OCI-LY7 (cell line): Measurements from ENCODE around the gene KRTAP10-3. TPM values are rescaled to one million over a fixed set of nuclear protein-coding genes. Genes with fewer than 3 reads are reported as not detected.

Source experiments
- BruUV-seq: library from RNA; stranded (reverse); fragments of 400-500 nt; replicated peaks from 2 replicates; lab custom pipeline; 2021; lab: Mats Ljungman, UMichigan
- CTCF ChIA-PET: fragments of 300-600 bp; sonication (Branson Sonifier 250); formaldehyde crosslinking; loops from one replicate; lab custom pipeline; 2022; ENCODE audit warnings: antibody characterized with exemption; ENCODE audit not compliant: unreplicated experiment; lab: Charles Lee
- POLR2A ChIA-PET: fragments of 300-600 bp; sonication (Branson Sonifier 250); formaldehyde crosslinking; loops from one replicate; lab custom pipeline; 2022; ENCODE audit warnings: antibody characterized with exemption; lab: Charles Lee
- DNase-seq: peaks from one replicate; pipeline ENCODE4 v3.0.0-alpha.2; 2015; ENCODE audit warnings: low spot score
- H2AFZ ChIP-seq: fragments of 200-600 bp; sonication (generic), shearing (Covaris generic); 2 replicates; pipeline ENCODE4 v1.6.1; 2014; ENCODE audit warnings: mild to moderate bottlenecking, antibody characterized with exemption, low read length, moderate library complexity
- H3K27ac ChIP-seq: fragments of 200-600 bp; sonication (generic); 2 replicates; pipeline ENCODE4 v1.5.1; 2014; ENCODE audit warnings: mixed run types, low read depth, mild to moderate bottlenecking, moderate library complexity, low read length, inconsistent platforms; ENCODE audit not compliant: poor library complexity, severe bottlenecking
- H3K36me3 ChIP-seq: fragments of 200-600 bp; sonication (generic); 2 replicates; pipeline ENCODE4 v1.6.1; 2014; ENCODE audit warnings: mild to moderate bottlenecking, antibody characterized with exemption, low read length, moderate library complexity, mixed read lengths; ENCODE audit not compliant: insufficient read depth
- H3K4me1 ChIP-seq: fragments of 200-600 bp; sonication (generic); 2 replicates; pipeline ENCODE4 v1.5.1; 2014; ENCODE audit warnings: mild to moderate bottlenecking, low read length; ENCODE audit not compliant: insufficient read depth, poor library complexity, severe bottlenecking
- H3K4me2 ChIP-seq: fragments of 200-600 bp; sonication (generic); 2 replicates; pipeline ENCODE4 v1.6.1; 2014; ENCODE audit warnings: mild to moderate bottlenecking, low read length
- H3K4me3 ChIP-seq: fragments of 200-600 bp; sonication (generic); 2 replicates; pipeline ENCODE4 v1.5.1; 2014; ENCODE audit warnings: mild to moderate bottlenecking, low read depth, low read length; ENCODE audit not compliant: poor library complexity, severe bottlenecking
- H3K79me2 ChIP-seq: fragments of 200-600 bp; sonication (generic); 2 replicates; pipeline ENCODE4 v1.6.1; 2016; ENCODE audit warnings: low read depth, mild to moderate bottlenecking, low read length, moderate library complexity, mixed read lengths; ENCODE audit not compliant: insufficient read depth
- H3K9me2 ChIP-seq: fragments of 200-600 bp; sonication (generic); 2 replicates; pipeline ENCODE4 v1.6.1; 2016; ENCODE audit warnings: mild to moderate bottlenecking, low read length, mixed read lengths; ENCODE audit not compliant: insufficient read depth
- H3K9me3 ChIP-seq: fragments of 200-600 bp; sonication (generic); 2 replicates; pipeline ENCODE4 v1.6.1; 2014; ENCODE audit warnings: mild to moderate bottlenecking, mixed run types, low read length, mixed read lengths
- H4K20me1 ChIP-seq: fragments of 200-600 bp; sonication (generic); 2 replicates; pipeline ENCODE4 v1.6.1; 2014; ENCODE audit warnings: mild to moderate bottlenecking, antibody characterized with exemption, low read length, moderate library complexity, mixed read lengths; ENCODE audit not compliant: insufficient read depth
- CTCF ChIP-seq: fragments of 200-600 bp; sonication (generic); conservative IDR thresholded peaks from 2 replicates; pipeline ENCODE4 v1.5.1; 2014; ENCODE audit warnings: mild to moderate bottlenecking, antibody characterized with exemption, low read length, moderate library complexity, mixed read lengths
- EZH2phosphoT487 ChIP-seq: fragments of 200-600 bp; sonication (generic); IDR thresholded peaks from 2 replicates; pipeline ENCODE4 v1.6.1; 2018; ENCODE audit warnings: low read depth, borderline replicate concordance, mild to moderate bottlenecking, mixed run types, antibody characterized with exemption, low read length, moderate library complexity, mixed read lengths
- intact Hi-C: fragments of 100-400 bp; cut with micrococcal nuclease; formaldehyde crosslinking; loops from one replicate; pipeline ENCODE4 v1.10.0; 2022; ENCODE audit not compliant: unreplicated experiment
- total RNA-seq, 2 experiments: library from RNA; depleted of rRNA in 1 of 2; stranded (reverse); fragments of >200 nt in 1 of 2; shearing (Covaris generic) in 1 of 2; gene quantifications; 2 replicates each; pipeline ENCODE4 v1.2.3, GENCODE V29; 2014 to 2022

KRTAP10-3 gene
- total RNA-seq, 2 experiments from 2014 or later, result not detected

DNA sequence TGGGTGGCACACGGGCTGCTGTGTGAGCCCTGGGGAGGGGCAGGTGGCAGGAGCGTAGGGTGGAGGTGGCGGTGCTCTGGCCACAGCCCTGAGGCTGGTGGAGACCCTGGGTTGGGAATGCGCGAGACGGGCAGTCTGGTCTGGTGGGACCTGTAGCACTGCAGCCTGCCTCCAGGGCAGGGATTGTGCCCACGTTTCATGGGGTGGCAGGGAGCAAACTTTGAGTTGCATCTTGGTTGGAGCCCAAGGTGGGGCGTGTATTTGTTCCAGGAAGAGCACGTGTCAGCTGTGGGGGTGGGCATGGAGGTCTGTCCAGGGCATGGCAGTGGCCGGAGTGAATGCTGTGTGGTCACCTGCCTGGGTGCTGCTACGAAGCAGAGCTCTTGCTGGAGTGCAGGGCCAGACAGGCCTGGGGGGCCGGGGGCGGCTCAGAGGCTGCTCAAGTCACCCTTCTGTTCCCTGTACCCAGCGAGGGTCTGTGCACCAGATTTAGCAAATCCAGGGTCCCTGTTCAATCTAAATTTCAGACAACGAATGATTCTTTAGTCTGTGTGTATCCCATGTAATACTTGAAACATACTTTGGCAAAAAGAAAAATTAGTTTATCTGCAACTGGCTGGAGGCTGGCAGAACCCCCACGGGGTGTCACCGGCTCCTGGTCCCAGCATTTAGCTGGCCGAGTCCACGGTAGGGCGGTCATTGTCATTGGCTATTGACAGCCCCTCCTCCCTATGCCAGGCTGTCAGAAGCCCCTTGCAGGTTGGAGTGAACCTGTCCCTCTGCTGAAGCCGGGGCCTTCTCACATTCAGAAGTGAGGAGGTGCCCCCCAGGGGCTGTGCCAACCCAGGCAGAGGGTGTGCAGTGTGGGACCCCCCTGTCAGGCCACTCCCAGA lies 45.9 kb downstream of the KRTAP10-3 start:
- Histone ChIP-seq H3K9me3 (no peaks in the 10 kb centered on the region), H3K4me3 (no peak overlapping the region), H3K9me2 (no peaks in the 10 kb centered on the region), H3K36me3 (no peaks in the 10 kb centered on the region), H3K79me2 (no peaks in the 10 kb centered on the region), H3K4me1 (no peaks in the 10 kb centered on the region), H4K20me1 (no peaks in the 10 kb centered on the region), H3K27ac (no peak overlapping the region), H3K4me2 (no peak overlapping the region), H2AFZ (no peak overlapping the region)
- CTCF ChIA-PET, result no interaction called here
- intact Hi-C loops, result no loop called here
- DNase-seq, result no peak
- POLR2A ChIA-PET, result no interaction called here
- BruUV-seq, result no TSS peak
- no peak for TF ChIP-seq EZH2phosphoT487
- no peak for TF ChIP-seq CTCF

GRCh38 chr21:44511938-44512275 lies 46.7 kb downstream of the KRTAP10-3 start:
- no peaks in the 10 kb centered on the region for H4K20me1 ChIP-seq
- no TSS peak for BruUV-seq
- no peaks in the 10 kb centered on the region for H3K9me3 ChIP-seq
- no peak overlapping the region for H3K4me2 ChIP-seq
- ChIA-PET POLR2A (no interaction called here), CTCF (no interaction called here)
- no peaks in the 10 kb centered on the region for H3K4me1 ChIP-seq
- no peaks in the 10 kb centered on the region for H3K79me2 ChIP-seq
- TF ChIP-seq CTCF (no peak), EZH2phosphoT487 (no peak)
- no peak for DNase-seq
- no peak overlapping the region for H3K27ac ChIP-seq
- H3K9me2 ChIP-seq, result no peaks in the 10 kb centered on the region
- intact Hi-C loops, result no loop called here
- H2AFZ ChIP-seq, result no peak overlapping the region
- no peak overlapping the region for H3K4me3 ChIP-seq
- H3K36me3 ChIP-seq, result no peaks in the 10 kb centered on the region

DNA sequence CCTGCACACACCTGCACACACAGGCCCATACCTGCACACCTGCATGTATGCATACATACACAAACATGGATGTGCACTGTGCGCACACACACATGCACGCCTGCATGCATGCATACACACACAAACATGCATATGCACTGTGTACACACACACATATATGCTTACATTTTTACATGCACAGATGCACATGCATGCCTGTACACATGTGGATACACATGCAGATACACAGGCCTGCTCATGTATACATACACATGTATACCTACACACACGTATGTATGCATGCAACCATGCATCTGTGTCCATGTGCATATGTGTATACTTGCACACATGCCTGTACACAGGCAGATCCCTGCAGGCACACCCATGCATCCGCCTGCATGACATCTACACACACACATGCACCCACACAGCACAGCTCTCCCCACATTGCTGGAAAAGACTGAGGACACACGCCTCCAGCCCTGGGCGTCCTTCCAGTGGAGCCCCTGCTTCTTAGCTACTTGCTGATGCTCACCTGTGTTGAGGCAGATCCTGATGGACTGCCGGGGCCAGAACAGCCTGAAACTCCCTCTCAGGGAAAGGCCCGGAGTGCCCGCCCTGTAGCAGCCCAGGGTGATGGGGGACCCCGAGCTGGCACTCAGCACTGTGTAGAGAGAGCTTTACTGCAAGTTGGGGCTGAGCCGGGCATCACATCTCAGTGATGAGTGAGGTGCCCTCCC lies 47.2 kb downstream of the KRTAP10-3 start:
- no peak overlapping the region for H2AFZ ChIP-seq
- H3K9me2 ChIP-seq, result no peaks in the 10 kb centered on the region
- no TSS peak for BruUV-seq
- no peaks in the 10 kb centered on the region for H3K4me1 ChIP-seq
- no peaks in the 10 kb centered on the region for H4K20me1 ChIP-seq
- no peaks in the 10 kb centered on the region for H3K79me2 ChIP-seq
- no peak for DNase-seq
- no peak overlapping the region for H3K4me3 ChIP-seq
- no peak for TF ChIP-seq EZH2phosphoT487
- TF ChIP-seq CTCF, result no peak
- H3K9me3 ChIP-seq, result no peaks in the 10 kb centered on the region
- ChIA-PET POLR2A (no interaction called here), CTCF (no interaction called here)
- H3K36me3 ChIP-seq, result no peaks in the 10 kb centered on the region
- H3K4me2 ChIP-seq, result no peak overlapping the region
- intact Hi-C loops, result no loop called here
- no peak overlapping the region for H3K27ac ChIP-seq
